ENCODE data around the gene GRB7. TPM values are rescaled to one million over a fixed set of nuclear protein-coding genes. Genes with fewer than 3 reads are reported as not detected.
"Not testable (repeated sequence)": the region's sequence is repeated elsewhere in the genome, so short reads cannot be mapped to it uniquely, and the experiment has no call there.

Gene GRB7
- total and polyA plus RNA-seq, 12 donors: 0.06 to 1.2 (median 0.25) TPM; not detected in 5

DNA sequence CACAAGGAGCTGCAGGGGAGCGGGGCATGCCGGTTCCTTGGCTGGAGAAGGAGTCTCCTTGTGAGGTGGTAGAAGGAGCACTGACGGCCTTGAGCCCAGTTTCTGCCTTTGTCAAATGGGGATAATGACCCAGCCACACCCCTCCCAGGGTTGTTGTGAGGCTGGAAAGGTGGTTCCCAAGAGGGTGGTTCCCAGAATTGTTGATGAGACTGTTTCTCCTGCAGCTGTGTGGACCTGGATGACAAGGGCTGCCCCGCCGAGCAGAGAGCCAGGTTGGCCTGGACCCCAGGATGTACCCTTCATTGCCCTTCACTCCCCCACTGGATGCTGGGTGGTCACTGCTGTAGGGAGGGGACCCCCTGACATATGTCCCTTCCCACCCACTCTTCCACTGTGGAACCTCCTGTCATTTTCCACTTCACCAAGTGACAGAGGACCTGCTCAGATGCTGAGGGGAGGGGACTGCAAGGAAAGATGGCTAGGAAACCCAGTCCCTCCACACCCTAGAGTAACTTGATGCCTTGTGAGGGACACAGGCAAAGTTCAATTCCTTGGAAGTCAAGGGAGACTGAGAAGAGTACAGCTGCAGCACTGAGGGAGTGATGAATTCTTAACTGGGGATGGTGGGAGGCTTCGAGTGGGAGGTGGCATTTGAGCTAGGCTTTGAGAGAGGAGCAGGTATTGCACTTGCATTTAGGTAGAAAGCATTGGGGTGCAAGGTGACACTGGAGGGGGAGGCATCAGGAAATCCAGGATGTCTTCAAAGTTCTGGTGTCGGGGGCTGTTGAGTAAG, 18.0 kb upstream of the GRB7 start:
- H3K27me3 ChIP-seq: no peaks in the 10 kb centered on the region
- H3K9me3 ChIP-seq (replicated peaks in 1 of 3): no peaks in the 10 kb centered on the region
- TF ChIP-seq, protein P1, sequence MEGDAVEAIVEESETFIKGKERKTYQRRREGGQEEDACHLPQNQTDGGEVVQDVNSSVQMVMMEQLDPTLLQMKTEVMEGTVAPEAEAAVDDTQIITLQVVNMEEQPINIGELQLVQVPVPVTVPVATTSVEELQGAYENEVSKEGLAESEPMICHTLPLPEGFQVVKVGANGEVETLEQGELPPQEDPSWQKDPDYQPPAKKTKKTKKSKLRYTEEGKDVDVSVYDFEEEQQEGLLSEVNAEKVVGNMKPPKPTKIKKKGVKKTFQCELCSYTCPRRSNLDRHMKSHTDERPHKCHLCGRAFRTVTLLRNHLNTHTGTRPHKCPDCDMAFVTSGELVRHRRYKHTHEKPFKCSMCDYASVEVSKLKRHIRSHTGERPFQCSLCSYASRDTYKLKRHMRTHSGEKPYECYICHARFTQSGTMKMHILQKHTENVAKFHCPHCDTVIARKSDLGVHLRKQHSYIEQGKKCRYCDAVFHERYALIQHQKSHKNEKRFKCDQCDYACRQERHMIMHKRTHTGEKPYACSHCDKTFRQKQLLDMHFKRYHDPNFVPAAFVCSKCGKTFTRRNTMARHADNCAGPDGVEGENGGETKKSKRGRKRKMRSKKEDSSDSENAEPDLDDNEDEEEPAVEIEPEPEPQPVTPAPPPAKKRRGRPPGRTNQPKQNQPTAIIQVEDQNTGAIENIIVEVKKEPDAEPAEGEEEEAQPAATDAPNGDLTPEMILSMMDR (IDR thresholded peaks at IDR 0.05): no peak
- TF ChIP-seq POLR2A (IDR thresholded peaks at IDR 0.05): no peak
- no peaks in the 10 kb centered on the region for H3K4me1 ChIP-seq (replicated peaks in 1 of 2)
- H3K27ac ChIP-seq: no peak overlapping the region
- no peak for DNase-seq
- 88 to 93% (median 91%) methylated on average over 5 to 7 of the region's 7 CpGs for WGBS, 4 donors
- H3K4me3 ChIP-seq: no peak overlapping the region
- no peaks in the 10 kb centered on the region for H3K36me3 ChIP-seq (replicated peaks in 1 of 2)
- intact Hi-C loops (cut with DNase I): no loop called here

DNA sequence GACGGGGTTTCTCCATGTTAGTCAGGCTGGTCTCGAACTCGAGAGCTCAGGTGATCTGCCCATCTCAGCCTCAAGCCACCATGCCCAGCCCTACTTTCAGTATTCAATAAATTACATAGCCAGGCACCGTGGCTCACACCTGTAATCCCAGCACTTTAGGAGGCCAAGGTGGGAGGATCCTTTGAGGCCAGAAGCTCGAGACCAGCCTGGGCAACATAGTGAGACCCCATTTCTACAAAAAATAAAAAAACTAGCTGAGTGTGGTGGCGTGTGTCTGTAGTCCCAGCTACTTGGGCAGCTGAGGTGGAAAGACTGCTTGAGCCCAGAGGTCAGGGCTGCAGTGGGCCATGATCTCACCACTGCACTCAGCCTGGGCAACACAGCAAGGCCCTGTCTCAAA, 15.6 kb upstream of the GRB7 start:
- Histone ChIP-seq H3K27ac (no peak overlapping the region), H3K36me3 (replicated peaks in 1 of 2) (no peaks in the 10 kb centered on the region), H3K4me3 (no peak overlapping the region), H3K27me3 (no peaks in the 10 kb centered on the region), H3K4me1 (replicated peaks in 1 of 2) (no peaks in the 10 kb centered on the region), H3K9me3 (replicated peaks in 1 of 3) (no peaks in the 10 kb centered on the region)
- WGBS, 4 donors: 93 to 95% (median 95%) methylated on average over 6 of the region's 6 CpGs
- TF ChIP-seq, protein P1 (IDR thresholded peaks at IDR 0.05): no peak
- TF ChIP-seq POLR2A (IDR thresholded peaks at IDR 0.05): no peak
- intact Hi-C loops (cut with DNase I): no loop called here
- DNase-seq: no peak

DNA sequence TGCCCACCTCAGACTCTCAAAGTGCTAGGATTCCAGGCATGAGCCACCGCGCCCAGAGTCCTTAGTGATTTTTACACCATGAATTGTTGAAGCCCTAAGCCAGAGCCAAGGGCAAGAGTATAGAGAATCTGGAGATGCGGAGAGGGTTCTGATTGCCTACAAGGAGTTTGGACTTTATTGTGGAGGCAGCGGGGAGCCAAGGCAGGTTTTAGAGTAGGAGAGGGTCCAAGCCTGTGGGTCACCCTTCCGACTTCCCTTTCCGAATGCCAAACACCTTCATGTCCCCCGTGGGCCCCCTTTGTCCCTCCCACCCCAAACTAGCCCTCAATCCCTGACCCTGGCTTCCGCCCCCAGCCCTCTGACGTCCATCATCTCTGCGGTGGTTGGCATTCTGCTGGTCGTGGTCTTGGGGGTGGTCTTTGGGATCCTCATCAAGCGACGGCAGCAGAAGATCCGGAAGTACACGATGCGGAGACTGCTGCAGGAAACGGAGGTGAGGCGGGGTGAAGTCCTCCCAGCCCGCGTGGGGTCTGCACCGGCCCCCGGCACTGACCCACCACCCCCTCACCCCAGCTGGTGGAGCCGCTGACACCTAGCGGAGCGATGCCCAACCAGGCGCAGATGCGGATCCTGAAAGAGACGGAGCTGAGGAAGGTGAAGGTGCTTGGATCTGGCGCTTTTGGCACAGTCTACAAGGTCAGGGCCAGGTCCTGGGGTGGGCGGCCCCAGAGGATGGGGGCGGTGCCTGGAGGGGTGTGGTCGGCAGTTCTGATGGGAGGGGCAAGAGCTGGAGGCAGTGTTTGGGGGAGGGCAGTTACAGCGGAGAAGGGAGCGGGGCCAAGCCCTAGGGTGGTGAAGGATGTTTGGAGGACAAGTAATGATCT, 14.5 kb upstream of the GRB7 start:
- TF ChIP-seq, protein P1 (IDR thresholded peaks at IDR 0.05): no peak
- no peak for TF ChIP-seq POLR2A (IDR thresholded peaks at IDR 0.05)
- no peaks in the 10 kb centered on the region for H3K4me1 ChIP-seq (replicated peaks in 1 of 2)
- no peak overlapping the region for H3K4me3 ChIP-seq
- no peak for DNase-seq
- H3K27ac ChIP-seq: no peak overlapping the region
- intact Hi-C loops (cut with DNase I): no loop called here
- no peaks in the 10 kb centered on the region for H3K36me3 ChIP-seq (replicated peaks in 1 of 2)
- 77 to 88% (median 78%) methylated on average over 17 to 34 of the region's 34 CpGs for WGBS, 4 donors
- no peaks in the 10 kb centered on the region for H3K9me3 ChIP-seq (replicated peaks in 1 of 3)
- H3K27me3 ChIP-seq: no peaks in the 10 kb centered on the region

DNA sequence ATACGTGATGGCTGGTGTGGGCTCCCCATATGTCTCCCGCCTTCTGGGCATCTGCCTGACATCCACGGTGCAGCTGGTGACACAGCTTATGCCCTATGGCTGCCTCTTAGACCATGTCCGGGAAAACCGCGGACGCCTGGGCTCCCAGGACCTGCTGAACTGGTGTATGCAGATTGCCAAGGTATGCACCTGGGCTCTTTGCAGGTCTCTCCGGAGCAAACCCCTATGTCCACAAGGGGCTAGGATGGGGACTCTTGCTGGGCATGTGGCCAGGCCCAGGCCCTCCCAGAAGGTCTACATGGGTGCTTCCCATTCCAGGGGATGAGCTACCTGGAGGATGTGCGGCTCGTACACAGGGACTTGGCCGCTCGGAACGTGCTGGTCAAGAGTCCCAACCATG, 13.0 kb upstream of the GRB7 start:
- intact Hi-C loops (cut with DNase I): no loop called here
- no peak overlapping the region for H3K27ac ChIP-seq
- no peak for TF ChIP-seq POLR2A (IDR thresholded peaks at IDR 0.05)
- TF ChIP-seq, protein P1 (IDR thresholded peaks at IDR 0.05): no peak

DNA sequence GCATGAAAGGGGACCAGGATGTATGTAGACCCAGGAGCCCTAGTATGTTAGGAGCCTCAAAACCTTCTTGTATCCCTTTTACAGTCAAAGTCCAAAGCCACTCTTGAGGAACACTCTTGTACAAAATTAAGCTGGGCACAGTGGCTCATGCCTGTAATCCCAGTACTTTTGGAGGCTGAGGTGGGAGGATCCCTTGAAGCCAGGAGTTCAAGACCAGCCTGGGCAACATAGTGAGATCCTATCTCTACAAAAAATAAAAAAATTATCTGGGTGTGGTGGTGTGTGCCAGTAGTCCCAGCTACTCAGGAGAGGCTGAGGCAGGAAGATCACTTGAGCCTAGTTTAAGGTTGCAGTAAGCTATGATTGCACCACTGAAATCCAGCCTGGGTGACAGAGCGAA, 11.8 kb upstream of the GRB7 start:
- H3K36me3 ChIP-seq (replicated peaks in 1 of 2); H3K9me3 ChIP-seq (replicated peaks in 1 of 3); H3K27me3 ChIP-seq; DNase-seq; intact Hi-C loops (cut with DNase I); H3K27ac ChIP-seq; H3K4me3 ChIP-seq: not testable (repeated sequence)
- 96 to 100% (median 100%) methylated on average over 1 of the region's 1 CpG for whole genome bisulfite sequencing, 4 donors
- peaks cover 4 to 10% of the 10 kb centered on the region in 2 donors for H3K4me1 ChIP-seq (replicated peaks in 1 of 2)

More for the DNA sequence above, 13.0 kb upstream of the GRB7 start:
- WGBS, 4 donors: 95 to 97% (median 96%) methylated on average over 6 to 13 of the region's 13 CpGs; no CpG with 5 or more reads in 1 of the 4 donors
- Histone ChIP-seq H3K27me3 (no peaks in the 10 kb centered on the region), H3K36me3 (replicated peaks in 1 of 2) (no peaks in the 10 kb centered on the region), H3K4me3 (no peak overlapping the region), H3K4me1 (replicated peaks in 1 of 2) (peaks cover 2 to 6% of the 10 kb centered on the region in 2 donors), H3K9me3 (replicated peaks in 1 of 3) (no peaks in the 10 kb centered on the region)
- DNase-seq: no peak
